ENCODE results near the gene CFAP46. TPM values are rescaled to one million over a fixed set of nuclear protein-coding genes. Genes with fewer than 3 reads are reported as not detected.

Gene CFAP46
- total and polyA plus RNA-seq, 9 donors, result 0.50 to 22.4 (median 1.6) TPM; not detected in 1

DNA sequence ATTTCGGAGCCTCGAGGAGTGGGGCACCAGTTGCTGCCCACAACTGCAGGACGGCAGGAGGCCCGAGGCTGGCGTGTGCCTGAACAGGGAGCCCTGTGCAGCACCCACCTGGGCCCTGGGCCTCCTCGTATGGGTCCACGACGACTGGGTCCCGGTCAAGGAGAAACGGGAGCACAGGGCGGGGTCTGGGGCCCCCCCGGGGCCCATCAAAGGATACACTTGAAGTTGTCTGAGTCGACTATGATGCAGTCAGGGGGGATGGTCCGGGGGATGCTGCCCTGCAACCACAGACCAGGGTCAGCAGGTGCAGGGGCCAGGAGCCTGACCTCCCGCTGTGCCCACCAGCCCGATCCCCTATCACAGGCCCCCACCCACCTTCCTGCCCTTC is 127.9 kb downstream of the CFAP46 start:
- TF ChIP-seq, protein P1, sequence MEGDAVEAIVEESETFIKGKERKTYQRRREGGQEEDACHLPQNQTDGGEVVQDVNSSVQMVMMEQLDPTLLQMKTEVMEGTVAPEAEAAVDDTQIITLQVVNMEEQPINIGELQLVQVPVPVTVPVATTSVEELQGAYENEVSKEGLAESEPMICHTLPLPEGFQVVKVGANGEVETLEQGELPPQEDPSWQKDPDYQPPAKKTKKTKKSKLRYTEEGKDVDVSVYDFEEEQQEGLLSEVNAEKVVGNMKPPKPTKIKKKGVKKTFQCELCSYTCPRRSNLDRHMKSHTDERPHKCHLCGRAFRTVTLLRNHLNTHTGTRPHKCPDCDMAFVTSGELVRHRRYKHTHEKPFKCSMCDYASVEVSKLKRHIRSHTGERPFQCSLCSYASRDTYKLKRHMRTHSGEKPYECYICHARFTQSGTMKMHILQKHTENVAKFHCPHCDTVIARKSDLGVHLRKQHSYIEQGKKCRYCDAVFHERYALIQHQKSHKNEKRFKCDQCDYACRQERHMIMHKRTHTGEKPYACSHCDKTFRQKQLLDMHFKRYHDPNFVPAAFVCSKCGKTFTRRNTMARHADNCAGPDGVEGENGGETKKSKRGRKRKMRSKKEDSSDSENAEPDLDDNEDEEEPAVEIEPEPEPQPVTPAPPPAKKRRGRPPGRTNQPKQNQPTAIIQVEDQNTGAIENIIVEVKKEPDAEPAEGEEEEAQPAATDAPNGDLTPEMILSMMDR (IDR thresholded peaks at IDR 0.05), result no peak
- TF ChIP-seq EP300 (IDR thresholded peaks at IDR 0.05), result no peak
- no peak for TF ChIP-seq POLR2A (IDR thresholded peaks at IDR 0.05)
- Histone ChIP-seq H3K9me3 (no peaks in the 10 kb centered on the region), H3K27ac (no peak overlapping the region), H3K36me3 (no peaks in the 10 kb centered on the region), H3K4me1 (ENCODE audit: insufficient read depth) (no peaks in the 10 kb centered on the region), H3K4me3 (no peak overlapping the region), H3K27me3 (no peaks in the 10 kb centered on the region)
- 63 to 72% (median 69%) methylated on average over 15 to 16 of the region's 16 CpGs for WGBS, 3 donors
- no peak for DNase-seq
- intact Hi-C loops (cut with DNase I), result no loop called here

DNA sequence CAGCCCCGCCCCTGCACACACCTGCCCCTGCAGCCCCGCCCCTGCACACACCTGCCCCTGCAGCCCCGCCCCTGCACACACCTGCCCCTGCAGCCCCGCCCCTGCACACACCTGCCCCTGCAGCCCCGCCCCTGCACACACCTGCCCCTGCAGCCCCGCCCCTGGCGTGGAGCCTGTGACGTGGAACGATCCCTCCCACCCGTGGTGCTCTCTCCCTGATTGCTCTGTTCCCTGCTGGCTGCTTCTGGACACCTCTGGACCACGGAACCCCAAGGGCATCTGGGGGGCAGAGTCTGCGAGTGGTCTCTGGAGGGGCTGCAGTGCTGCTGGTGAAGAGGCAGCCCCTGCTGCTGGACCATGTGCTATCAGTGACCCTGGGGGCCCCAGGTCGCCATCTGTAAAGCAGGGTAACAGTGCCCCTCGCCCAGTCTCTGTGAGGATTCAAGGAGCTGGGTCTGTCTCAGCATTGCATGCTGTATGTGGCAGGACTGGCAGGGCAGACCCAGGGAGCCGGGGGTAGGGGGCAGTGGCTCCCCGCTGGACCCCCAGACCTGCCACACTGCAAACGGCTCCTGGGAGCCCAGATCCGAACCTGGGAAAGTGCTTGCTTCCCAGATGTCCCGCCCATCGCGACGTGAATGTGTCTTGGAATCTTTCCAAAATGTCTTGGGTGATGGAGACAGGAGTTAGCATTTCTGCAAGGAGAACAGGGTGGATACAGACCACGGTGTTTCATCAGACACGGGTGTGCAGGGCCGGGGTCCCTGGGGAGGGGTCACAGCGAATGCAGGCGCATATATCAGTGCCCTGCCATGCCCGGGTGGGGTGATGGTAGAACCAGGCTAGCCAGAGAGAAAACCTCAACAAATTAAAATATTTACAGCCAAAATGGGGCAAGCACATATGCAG is 128.6 kb downstream of the CFAP46 start:
- no peaks in the 10 kb centered on the region for H3K9me3 ChIP-seq
- 58 to 59% (median 59%) methylated on average over 19 to 25 of the region's 28 CpGs for WGBS, 3 donors
- TF ChIP-seq POLR2A (IDR thresholded peaks at IDR 0.05) (no peak), EP300 (IDR thresholded peaks at IDR 0.05) (no peak)
- TF ChIP-seq, protein P1 (IDR thresholded peaks at IDR 0.05), result no peak
- no peaks in the 10 kb centered on the region for H3K4me1 ChIP-seq (ENCODE audit: insufficient read depth)
- no peak overlapping the region for H3K27ac ChIP-seq
- DNase-seq, result no peak
- H3K27me3 ChIP-seq, result no peaks in the 10 kb centered on the region
- no peaks in the 10 kb centered on the region for H3K36me3 ChIP-seq
- intact Hi-C loops (cut with DNase I), result no loop called here
- H3K4me3 ChIP-seq, result no peak overlapping the region

DNA sequence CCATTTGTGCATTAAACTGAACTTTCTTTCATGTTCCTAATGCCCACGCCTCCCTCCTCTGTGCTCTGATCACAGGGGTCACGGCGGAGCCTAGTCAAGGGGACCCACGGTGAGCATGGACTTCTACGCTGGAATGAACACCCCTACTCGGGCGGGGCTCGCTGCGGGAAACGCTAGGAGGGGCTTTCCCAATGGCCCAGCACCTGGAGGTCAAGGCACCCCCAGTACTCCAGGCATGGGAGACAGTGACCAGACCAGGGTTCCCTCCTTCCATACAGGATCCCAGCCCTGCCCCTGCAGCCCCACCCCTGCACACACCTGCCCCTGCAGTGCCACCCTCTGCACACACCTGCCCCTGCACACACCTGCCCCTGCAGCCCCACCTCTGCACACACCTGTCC is 129.4 kb downstream of the CFAP46 start:
- H3K9me3 ChIP-seq, result no peaks in the 10 kb centered on the region
- no peaks in the 10 kb centered on the region for H3K36me3 ChIP-seq
- intact Hi-C loops (cut with DNase I), result no loop called here
- TF ChIP-seq POLR2A (IDR thresholded peaks at IDR 0.05) (no peak), EP300 (IDR thresholded peaks at IDR 0.05) (no peak)
- TF ChIP-seq, protein P1 (IDR thresholded peaks at IDR 0.05), result no peak
- H3K4me3 ChIP-seq, result no peak overlapping the region
- no peaks in the 10 kb centered on the region for H3K4me1 ChIP-seq (ENCODE audit: insufficient read depth)
- 74 to 78% (median 74%) methylated on average over 10 of the region's 10 CpGs for WGBS, 3 donors
- H3K27me3 ChIP-seq, result no peaks in the 10 kb centered on the region
- DNase-seq, result no peak
- H3K27ac ChIP-seq, result no peak overlapping the region

DNA sequence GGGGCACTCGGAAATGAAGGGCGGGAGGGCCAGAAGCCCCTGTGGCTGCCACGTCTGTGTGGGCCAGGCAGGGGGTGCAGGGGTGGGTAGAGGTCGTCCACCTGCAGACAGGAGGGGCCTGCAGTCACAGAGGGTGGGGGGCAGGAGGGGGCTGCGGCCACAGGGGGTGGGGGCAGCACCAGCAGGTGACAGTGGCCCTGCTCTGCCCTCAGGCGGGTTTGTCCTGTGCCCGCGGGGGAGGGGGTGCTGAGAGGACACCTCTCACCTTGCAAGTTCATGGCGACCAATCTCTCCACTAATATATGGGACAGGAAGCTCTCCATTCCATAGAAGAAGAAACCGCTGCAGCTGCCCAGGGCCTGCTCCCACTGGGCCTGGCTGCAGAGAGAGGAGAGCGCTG is 129.8 kb downstream of the CFAP46 start:
- H3K4me3 ChIP-seq, result no peak overlapping the region
- TF ChIP-seq POLR2A (IDR thresholded peaks at IDR 0.05) (no peak), EP300 (IDR thresholded peaks at IDR 0.05) (no peak)
- TF ChIP-seq, protein P1 (IDR thresholded peaks at IDR 0.05), result no peak
- no peak overlapping the region for H3K27ac ChIP-seq
- H3K9me3 ChIP-seq, result no peaks in the 10 kb centered on the region
- no peaks in the 10 kb centered on the region for H3K27me3 ChIP-seq
- intact Hi-C loops (cut with DNase I), result no loop called here
- no peak for DNase-seq
- WGBS, 3 donors, result 72 to 80% (median 77%) methylated on average over 7 to 11 of the region's 11 CpGs
- H3K36me3 ChIP-seq, result no peaks in the 10 kb centered on the region
- H3K4me1 ChIP-seq (ENCODE audit: insufficient read depth), result no peaks in the 10 kb centered on the region

Measured in ovary (tissue), 9 donors.